Measurements from ENCODE around the gene PROSER2. TPM values are rescaled to one million over a fixed set of nuclear protein-coding genes. Genes with fewer than 3 reads are reported as not detected.

PROSER2 gene
- total RNA-seq, 1 donor from 2014 or later: 0.47 TPM

- DNase-seq: no peak
Observed at GRCh38 chr10:11805792-11806191, 17.4 kb upstream of the PROSER2 start.

GRCh38 chr10:11806706-11807105 lies 16.4 kb upstream of the PROSER2 start:
- no peak for DNase-seq

GRCh38 chr10:11808808-11809207 lies 14.3 kb upstream of the PROSER2 start:
- no peak for DNase-seq

- no peak for DNase-seq
Observed at GRCh38 chr10:11810313-11810766, 12.8 kb upstream of the PROSER2 start.

GRCh38 chr10:11810973-11811372 lies 12.2 kb upstream of the PROSER2 start:
- DNase-seq: no peak

GRCh38 chr10:11813177-11813576 lies 10.0 kb upstream of the PROSER2 start:
- no peak for DNase-seq

GRCh38 chr10:11813855-11814567 lies 9.1 kb upstream of the PROSER2 start:
- DNase-seq: no peak

GRCh38 chr10:11819027-11819426 lies 4.1 kb upstream of the PROSER2 start:
- DNase-seq: no peak

- no peak for DNase-seq
Observed at GRCh38 chr10:11822026-11822756, 965 bp upstream of the PROSER2 start.

GRCh38 chr10:11822809-11823121 lies 391 bp upstream of the PROSER2 start:
- DNase-seq: no peak

GRCh38 chr10:11823989-11824346 lies 812 bp downstream of the PROSER2 start:
- no peak for DNase-seq

GRCh38 chr10:11824376-11824775 lies 1.2 kb downstream of the PROSER2 start:
- DNase-seq: no peak

- DNase-seq: no peak
Observed at GRCh38 chr10:11824825-11825224, 1.7 kb downstream of the PROSER2 start.

GRCh38 chr10:11825796-11826414 lies 2.7 kb downstream of the PROSER2 start:
- no peak for DNase-seq

GRCh38 chr10:11827006-11827405 lies 3.9 kb downstream of the PROSER2 start:
- DNase-seq: no peak

- no peak for DNase-seq
Observed at GRCh38 chr10:11827414-11827813, 4.3 kb downstream of the PROSER2 start.

- DNase-seq: no peak
Observed at GRCh38 chr10:11828682-11829284, 5.6 kb downstream of the PROSER2 start.

GRCh38 chr10:11830836-11831519 lies 7.8 kb downstream of the PROSER2 start:
- DNase-seq: no peak

- DNase-seq: no peak
Observed at GRCh38 chr10:11831520-11831951, 8.4 kb downstream of the PROSER2 start.

GRCh38 chr10:11832042-11832441 lies 8.9 kb downstream of the PROSER2 start:
- DNase-seq: no peak

- DNase-seq: no peak
Observed at GRCh38 chr10:11835061-11835460, 11.9 kb downstream of the PROSER2 start.

- DNase-seq: no peak
Observed at GRCh38 chr10:11835704-11836103, 12.5 kb downstream of the PROSER2 start.

All from occipital lobe (tissue), 2 donors.